MM.1S (cell line): ENCODE data around the gene DDX4.

Experiments used
- CTCF ChIP-seq: fragments of 300-600 bp; sonication (generic); IDR thresholded peaks from 2 replicates; pipeline ENCODE4 v1.5.1; 2016; ENCODE audit warnings: antibody characterized with exemption, low read length, mixed read lengths
- EZH2 ChIP-seq: fragments of 300-600 bp; sonication (generic); optimal IDR thresholded peaks from 2 replicates; pipeline ENCODE3; 2017; ENCODE audit warnings: low read depth, mild to moderate bottlenecking, antibody characterized with exemption, low read length, mixed read lengths

- TF ChIP-seq CTCF: no peak
- no peak for TF ChIP-seq EZH2
Measured at GRCh38 chr5:55699041-55699688, 38.7 kb upstream of the DDX4 start.
